Measurements from ENCODE around the gene ROR2. TPM values are rescaled to one million over a fixed set of nuclear protein-coding genes. Genes with fewer than 3 reads are reported as not detected.

The ROR2 gene
- total and polyA plus RNA-seq, 2 experiments from 2014 or later: 8.1 to 18.8 TPM

DNA sequence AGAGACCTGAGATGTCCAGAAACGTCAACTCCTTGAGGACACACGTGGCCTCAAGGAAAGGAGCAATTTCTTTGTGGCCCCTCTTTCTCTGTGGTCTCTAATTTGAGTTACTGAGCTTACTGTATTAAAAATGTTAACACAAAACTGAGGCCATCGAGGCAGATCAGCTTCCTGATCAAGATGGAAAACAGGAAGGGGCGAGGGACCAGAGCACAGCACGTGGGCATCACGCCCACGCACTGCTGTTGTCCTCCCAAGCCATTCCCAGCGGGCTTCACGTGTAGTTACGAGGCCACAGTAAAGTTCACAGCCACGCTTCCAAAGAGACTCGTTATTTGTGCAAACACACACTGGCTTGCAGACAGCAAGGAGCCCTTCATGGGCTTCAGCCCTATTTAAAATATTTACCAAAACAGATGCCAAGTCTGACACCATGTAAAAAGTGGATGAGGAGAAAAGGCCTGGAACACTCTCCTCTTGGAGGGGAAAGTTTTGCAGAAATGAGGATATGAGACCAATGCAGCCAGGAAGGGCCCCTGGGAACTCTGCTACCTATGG is 149.5 kb downstream of the ROR2 start:
- Histone ChIP-seq H3K27me3 (ENCODE audit: insufficient read depth) (no peaks in the 10 kb centered on the region), H3K9me2 (ENCODE audit: insufficient read depth) (no peaks in the 10 kb centered on the region), H3K4me2 (no peak overlapping the region), H3K4me3 (no peak overlapping the region), H3K4me1 (ENCODE audit: insufficient read depth) (no peaks in the 10 kb centered on the region), H3F3A (replicated peaks; ENCODE audit: low read depth) (no peaks in the 10 kb centered on the region), H2AFZ (no peak overlapping the region), H3K27ac (ENCODE audit: low read depth) (no peak overlapping the region), H3K79me2 (replicated peaks; ENCODE audit: insufficient read depth) (no peaks in the 10 kb centered on the region), H4K20me1 (replicated peaks; ENCODE audit: insufficient read depth) (no peaks in the 10 kb centered on the region; the same call in 1 of the 2 replicates), H3K36me3 (ENCODE audit: insufficient read depth) (no peaks in the 10 kb centered on the region)
- Mint-ChIP-seq H3K4me1 (peaks cover 3% of the 10 kb centered on the region; the same call in 1 of the 3 replicates), H3K27me3 (ENCODE audit: insufficient read depth, low read depth, poor library complexity) (peaks cover 2% of the 10 kb centered on the region), H3K36me3 (ENCODE audit: low read depth) (no peaks in the 10 kb centered on the region), H3K4me3 (no peak overlapping the region), H3K27ac (no peak overlapping the region), H3K9me3 (no peaks in the 10 kb centered on the region; the same call in 2 of the 3 replicates)
- ATAC-seq (no peak), DNase-seq (ENCODE audit: low spot score) (no peak)
- TF ChIP-seq ZNF331 (CRISPR knock-in tag; IDR thresholded peaks at IDR 0.05; ENCODE audit: low read depth) (no peak), CREB1 (CRISPR knock-in tag; IDR thresholded peaks at IDR 0.05; ENCODE audit: low read depth) (no peak), EZH2 (IDR thresholded peaks at IDR 0.05; ENCODE audit: low read depth, unreplicated experiment) (no peak), STAT1 (IDR thresholded peaks at IDR 0.05; ENCODE audit: unreplicated experiment) (no peak), ZNF114 (CRISPR knock-in tag; IDR thresholded peaks at IDR 0.05) (no peak)
- TF ChIP-seq, protein P1, sequence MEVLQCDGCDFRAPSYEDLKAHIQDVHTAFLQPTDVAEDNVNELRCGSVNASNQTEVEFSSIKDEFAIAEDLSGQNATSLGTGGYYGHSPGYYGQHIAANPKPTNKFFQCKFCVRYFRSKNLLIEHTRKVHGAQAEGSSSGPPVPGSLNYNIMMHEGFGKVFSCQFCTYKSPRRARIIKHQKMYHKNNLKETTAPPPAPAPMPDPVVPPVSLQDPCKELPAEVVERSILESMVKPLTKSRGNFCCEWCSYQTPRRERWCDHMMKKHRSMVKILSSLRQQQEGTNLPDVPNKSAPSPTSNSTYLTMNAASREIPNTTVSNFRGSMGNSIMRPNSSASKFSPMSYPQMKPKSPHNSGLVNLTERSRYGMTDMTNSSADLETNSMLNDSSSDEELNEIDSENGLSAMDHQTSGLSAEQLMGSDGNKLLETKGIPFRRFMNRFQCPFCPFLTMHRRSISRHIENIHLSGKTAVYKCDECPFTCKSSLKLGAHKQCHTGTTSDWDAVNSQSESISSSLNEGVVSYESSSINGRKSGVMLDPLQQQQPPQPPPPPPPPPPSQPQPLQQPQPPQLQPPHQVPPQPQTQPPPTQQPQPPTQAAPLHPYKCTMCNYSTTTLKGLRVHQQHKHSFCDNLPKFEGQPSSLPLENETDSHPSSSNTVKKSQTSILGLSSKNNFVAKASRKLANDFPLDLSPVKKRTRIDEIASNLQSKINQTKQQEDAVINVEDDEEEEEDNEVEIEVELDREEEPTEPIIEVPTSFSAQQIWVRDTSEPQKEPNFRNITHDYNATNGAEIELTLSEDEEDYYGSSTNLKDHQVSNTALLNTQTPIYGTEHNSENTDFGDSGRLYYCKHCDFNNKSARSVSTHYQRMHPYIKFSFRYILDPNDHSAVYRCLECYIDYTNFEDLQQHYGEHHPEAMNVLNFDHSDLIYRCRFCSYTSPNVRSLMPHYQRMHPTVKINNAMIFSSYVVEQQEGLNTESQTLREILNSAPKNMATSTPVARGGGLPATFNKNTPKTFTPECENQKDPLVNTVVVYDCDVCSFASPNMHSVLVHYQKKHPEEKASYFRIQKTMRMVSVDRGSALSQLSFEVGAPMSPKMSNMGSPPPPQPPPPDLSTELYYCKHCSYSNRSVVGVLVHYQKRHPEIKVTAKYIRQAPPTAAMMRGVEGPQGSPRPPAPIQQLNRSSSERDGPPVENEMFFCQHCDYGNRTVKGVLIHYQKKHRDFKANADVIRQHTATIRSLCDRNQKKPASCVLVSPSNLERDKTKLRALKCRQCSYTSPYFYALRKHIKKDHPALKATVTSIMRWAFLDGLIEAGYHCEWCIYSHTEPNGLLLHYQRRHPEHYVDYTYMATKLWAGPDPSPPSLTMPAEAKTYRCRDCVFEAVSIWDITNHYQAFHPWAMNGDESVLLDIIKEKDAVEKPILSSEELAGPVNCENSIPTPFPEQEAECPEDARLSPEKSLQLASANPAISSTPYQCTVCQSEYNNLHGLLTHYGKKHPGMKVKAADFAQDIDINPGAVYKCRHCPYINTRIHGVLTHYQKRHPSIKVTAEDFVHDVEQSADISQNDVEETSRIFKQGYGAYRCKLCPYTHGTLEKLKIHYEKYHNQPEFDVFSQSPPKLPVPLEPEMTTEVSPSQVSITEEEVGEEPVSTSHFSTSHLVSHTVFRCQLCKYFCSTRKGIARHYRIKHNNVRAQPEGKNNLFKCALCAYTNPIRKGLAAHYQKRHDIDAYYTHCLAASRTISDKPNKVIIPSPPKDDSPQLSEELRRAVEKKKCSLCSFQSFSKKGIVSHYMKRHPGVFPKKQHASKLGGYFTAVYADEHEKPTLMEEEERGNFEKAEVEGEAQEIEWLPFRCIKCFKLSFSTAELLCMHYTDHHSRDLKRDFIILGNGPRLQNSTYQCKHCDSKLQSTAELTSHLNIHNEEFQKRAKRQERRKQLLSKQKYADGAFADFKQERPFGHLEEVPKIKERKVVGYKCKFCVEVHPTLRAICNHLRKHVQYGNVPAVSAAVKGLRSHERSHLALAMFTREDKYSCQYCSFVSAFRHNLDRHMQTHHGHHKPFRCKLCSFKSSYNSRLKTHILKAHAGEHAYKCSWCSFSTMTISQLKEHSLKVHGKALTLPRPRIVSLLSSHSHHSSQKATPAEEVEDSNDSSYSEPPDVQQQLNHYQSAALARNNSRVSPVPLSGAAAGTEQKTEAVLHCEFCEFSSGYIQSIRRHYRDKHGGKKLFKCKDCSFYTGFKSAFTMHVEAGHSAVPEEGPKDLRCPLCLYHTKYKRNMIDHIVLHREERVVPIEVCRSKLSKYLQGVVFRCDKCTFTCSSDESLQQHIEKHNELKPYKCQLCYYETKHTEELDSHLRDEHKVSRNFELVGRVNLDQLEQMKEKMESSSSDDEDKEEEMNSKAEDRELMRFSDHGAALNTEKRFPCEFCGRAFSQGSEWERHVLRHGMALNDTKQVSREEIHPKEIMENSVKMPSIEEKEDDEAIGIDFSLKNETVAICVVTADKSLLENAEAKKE (CRISPR knock-in tag; IDR thresholded peaks at IDR 0.05): no peak

Measured in GM23338 (cell line).